ENCODE measurements around the gene SFI1.
"Not testable (repeated sequence)": the region's sequence is repeated elsewhere in the genome, so short reads cannot be mapped to it uniquely, and the experiment has no call there.

Gene SFI1

DNA sequence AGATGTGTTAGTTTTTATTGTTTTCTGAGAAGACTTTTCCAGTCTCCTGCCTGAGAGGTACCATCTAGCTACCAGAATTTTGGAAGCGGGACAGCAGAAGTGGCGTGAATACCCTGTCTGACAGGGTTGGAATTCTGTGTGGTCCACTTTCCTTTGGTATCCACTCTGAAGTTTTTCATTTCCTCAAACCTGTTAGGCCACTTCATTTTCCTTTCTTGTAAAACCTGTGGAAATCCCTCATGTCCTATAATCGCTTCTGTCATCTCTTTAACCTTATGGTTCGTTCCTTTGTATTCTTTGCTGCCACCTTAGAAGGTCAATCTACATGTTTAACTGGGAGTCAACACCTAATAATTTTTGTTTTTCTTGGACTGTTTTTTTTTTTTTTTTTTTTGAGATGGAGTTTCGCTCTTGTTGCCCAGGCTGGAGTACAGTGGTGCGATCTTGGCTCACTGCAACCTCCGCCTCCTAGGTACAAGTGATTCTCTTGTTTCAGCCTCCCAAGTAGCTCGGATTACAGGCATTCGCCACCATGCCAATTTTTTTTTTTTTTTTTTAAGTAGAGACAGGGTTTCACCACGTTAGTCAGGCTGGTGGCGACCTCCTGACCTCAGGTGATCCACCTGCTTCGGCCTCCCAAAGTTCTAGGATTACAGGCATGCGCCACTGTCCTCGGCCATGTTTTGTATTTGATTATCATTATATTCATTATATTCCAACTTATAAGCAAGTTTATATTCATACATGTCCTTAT lies 7.1 kb downstream of the SFI1 start:
- no peak for DNase-seq (ENCODE audit: low spot score)
- TF ChIP-seq CTCF (IDR thresholded peaks at IDR 0.05; ENCODE audit: extremely low read depth, insufficient read depth, missing control alignments) = no peak
- in situ Hi-C loops (cut with MboI; ENCODE audit: low pct_unique_long_range_greater_than_20kb, low sequenced_read_pairs, unreplicated experiment) = no loop called here

DNA sequence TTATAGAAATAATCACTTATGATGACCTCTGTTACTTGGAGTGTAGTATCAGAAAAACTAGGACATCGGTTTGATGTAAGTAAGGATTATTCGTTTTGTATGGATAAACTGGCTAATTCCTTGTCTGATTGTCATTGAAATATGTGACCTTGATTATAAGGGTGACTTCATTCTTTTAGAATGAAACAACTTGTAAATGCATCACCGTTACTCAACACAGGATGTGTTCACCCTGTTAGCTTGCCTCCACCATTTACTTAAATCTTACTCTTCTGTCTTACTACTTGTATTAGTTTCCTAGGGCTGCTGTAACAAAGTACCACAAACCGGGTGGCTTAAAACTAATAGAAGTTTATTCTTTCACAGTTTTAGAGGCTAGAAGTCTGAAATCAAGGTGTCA lies 7.9 kb downstream of the SFI1 start:
- TF ChIP-seq CTCF (IDR thresholded peaks at IDR 0.05; ENCODE audit: extremely low read depth, insufficient read depth, missing control alignments) = no peak
- in situ Hi-C loops (cut with MboI; ENCODE audit: low pct_unique_long_range_greater_than_20kb, low sequenced_read_pairs, unreplicated experiment) = no loop called here
- DNase-seq (ENCODE audit: low spot score) = no peak

DNA sequence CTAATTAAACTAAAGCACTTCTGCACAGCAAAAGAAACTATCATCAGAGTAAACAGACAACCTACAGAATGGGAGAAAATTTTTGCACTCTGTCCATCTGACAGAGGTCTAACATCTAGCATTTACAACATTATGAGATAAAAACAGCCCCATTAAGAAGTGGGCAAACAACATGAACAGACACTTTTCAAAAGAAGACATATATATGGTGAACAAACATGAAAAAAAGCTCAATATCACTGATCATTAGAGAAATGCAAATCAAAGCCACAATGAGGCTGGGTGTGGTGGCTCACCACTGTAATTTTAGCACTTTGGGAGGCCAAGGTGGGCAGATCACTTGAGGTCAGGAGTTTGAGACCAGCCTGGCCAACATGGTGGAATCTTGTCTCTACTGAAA lies 11.2 kb downstream of the SFI1 start:
- in situ Hi-C loops (cut with MboI; ENCODE audit: low pct_unique_long_range_greater_than_20kb, low sequenced_read_pairs, unreplicated experiment); DNase-seq (ENCODE audit: low spot score): not testable (repeated sequence)

DNA sequence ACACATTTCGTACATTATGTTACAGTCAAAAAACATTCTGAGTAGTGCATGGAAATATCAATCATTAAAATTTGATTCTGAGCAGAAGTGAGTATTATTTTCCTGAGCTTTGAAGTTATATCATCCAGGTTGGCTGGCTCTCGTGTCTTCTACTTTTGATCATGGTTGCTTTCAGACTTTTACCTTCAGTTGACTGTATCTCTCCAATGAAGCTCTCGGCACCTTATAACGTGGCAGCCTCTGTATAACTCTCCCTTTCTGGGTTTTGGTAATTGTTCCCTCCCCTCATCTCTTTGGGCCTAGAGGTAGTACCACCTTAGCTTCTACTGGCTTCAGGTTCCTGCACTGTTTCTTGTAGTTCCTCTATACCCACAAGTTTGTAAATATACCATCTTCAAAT lies 12.2 kb downstream of the SFI1 start:
- in situ Hi-C loops (cut with MboI; ENCODE audit: low pct_unique_long_range_greater_than_20kb, low sequenced_read_pairs, unreplicated experiment) = no loop called here
- DNase-seq (ENCODE audit: low spot score) = no peak
- TF ChIP-seq CTCF (IDR thresholded peaks at IDR 0.05; ENCODE audit: extremely low read depth, insufficient read depth, missing control alignments) = no peak

- in situ Hi-C loops (cut with MboI; ENCODE audit: low pct_unique_long_range_greater_than_20kb, low sequenced_read_pairs, unreplicated experiment) = no loop called here
- DNase-seq (ENCODE audit: low spot score) = no peak
- no peak for TF ChIP-seq CTCF (IDR thresholded peaks at IDR 0.05; ENCODE audit: extremely low read depth, insufficient read depth, missing control alignments)
These were observed 12.9 kb downstream of the SFI1 start for GRCh38 chr22:31509061-31509762.

DNA sequence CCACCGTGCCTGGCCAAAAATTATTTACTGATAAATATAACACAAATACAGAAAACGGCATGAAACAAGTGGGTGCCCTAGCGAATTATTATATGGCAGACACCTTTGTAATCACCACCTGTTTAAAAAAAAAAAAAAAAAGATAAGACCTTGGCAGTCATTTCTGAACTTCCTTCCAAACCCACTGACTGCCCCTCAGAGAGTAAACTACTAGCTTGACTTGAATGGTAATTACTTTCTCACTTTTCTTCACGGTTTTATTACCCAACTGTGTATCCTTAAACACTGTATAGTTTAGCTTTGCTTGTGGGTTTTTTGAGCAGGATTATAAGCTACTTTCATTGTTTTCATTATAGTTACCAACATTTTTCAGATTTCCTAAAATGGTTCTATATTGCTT lies 23.7 kb downstream of the SFI1 start:
- in situ Hi-C loops (cut with MboI; ENCODE audit: low pct_unique_long_range_greater_than_20kb, low sequenced_read_pairs, unreplicated experiment) = no loop called here
- TF ChIP-seq CTCF (IDR thresholded peaks at IDR 0.05; ENCODE audit: extremely low read depth, insufficient read depth, missing control alignments) = no peak
- peak; percentile 26 for DNase-seq (ENCODE audit: low spot score)

DNA sequence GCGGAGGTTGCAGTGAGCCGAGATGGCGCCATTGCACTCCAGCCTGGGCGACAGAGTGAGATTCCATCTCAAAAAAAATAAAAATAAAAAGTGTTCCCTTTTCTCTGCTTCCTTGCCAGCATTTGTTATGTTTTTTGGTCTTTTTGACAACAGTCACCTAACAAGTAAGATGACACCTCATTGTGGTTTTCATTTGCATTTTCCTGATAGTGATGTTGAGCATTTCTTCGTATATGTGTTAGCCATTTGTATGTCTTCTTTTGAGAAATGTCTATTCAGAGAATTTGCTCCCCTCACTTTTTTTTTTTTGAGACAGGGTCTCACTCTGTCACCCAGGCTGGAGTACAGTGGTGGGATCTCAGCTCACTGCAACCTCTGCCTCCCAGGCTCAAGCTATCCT lies 27.8 kb downstream of the SFI1 start:
- DNase-seq (ENCODE audit: low spot score); in situ Hi-C loops (cut with MboI; ENCODE audit: low pct_unique_long_range_greater_than_20kb, low sequenced_read_pairs, unreplicated experiment): not testable (repeated sequence)

Measured in GM13977 (cell line).